HepG2 (cell line): ENCODE measurements around the gene NUDT3. TPM values are rescaled to one million over a fixed set of nuclear protein-coding genes. Genes with fewer than 3 reads are reported as not detected.

Source experiments
- ATAC-seq: fragments of 200-7000 bp; cut with Tn5 transposase; 3 replicates; pipeline ENCODE4 v1.9.1; 2020; ENCODE audit warnings: mild to moderate bottlenecking, moderate library complexity
- BruUV-seq: library from RNA; stranded (reverse); fragments of 400-500 nt; replicated peaks from 2 replicates; lab custom pipeline; 2021; lab: Mats Ljungman, UMichigan
- CTCF ChIA-PET: fragments of 300-600 bp; formaldehyde crosslinking; extraction: SDS; loops from one replicate; lab custom pipeline; 2021; ENCODE audit warnings: low total read pairs, inconsistent platforms, low intra/inter-chr PET ratio; lab: Yijun Ruan, JAX
- POLR2A ChIA-PET: fragments of 350-600 bp; sonication (Branson Sonifier 250); formaldehyde crosslinking; loops from one replicate; lab custom pipeline; 2020; ENCODE audit warnings: antibody characterized with exemption, inconsistent platforms; lab: Yijun Ruan, JAX
- DNase-seq: peaks from one replicate; pipeline ENCODE4 v3.0.0-alpha.2; 2015; ENCODE audit warnings: low spot score
- FAIRE-seq: peaks from 3 replicates; lab custom pipeline; 2011; peaks lifted over from hg19 to GRCh38; lab: Jason Lieb, UNC
- H2AFZ ChIP-seq: one replicate; pipeline ENCODE4 v1.6.1; 2011; ENCODE audit warnings: low read length, inconsistent platforms
- H3K27ac ChIP-seq: fragments of 300-600 bp; 3 replicates; pipeline ENCODE4 v1.8.0; 2011; ENCODE audit warnings: mixed run types, mild to moderate bottlenecking, mixed read lengths, low read length, inconsistent platforms; ENCODE audit not compliant: insufficient read depth; ENCODE audit errors: extremely low read length
- H3K27me3 ChIP-seq, 2 experiments: fragments of 200-600 bp in 1 of 2; 2 replicates in 1 of 2; 3 replicates in 1 of 2; pipeline versions ENCODE4 v1.6.0 to v1.8.0; 2011; ENCODE audit warnings: low read length in 2 of 2, mild to moderate bottlenecking in 2 of 2, moderate library complexity in 2 of 2, inconsistent platforms in 1 of 2; ENCODE audit not compliant: insufficient read depth in 2 of 2, control insufficient read depth in 1 of 2
- H3K36me3 ChIP-seq, 2 experiments: fragments of 200-600 bp in 1 of 2; replicated peaks in 1 of 2; 2 replicates in 1 of 2; 3 replicates in 1 of 2; pipeline versions ENCODE4 v1.5.1 to v1.8.0; 2011; ENCODE audit warnings: low read length in 2 of 2, inconsistent platforms in 1 of 2; ENCODE audit not compliant: insufficient read depth in 2 of 2, control insufficient read depth in 1 of 2
- H3K4me1 ChIP-seq: 2 replicates; pipeline ENCODE4 v1.5.1; 2012; ENCODE audit warnings: low read length, inconsistent platforms; ENCODE audit not compliant: insufficient read depth
- H3K4me2 ChIP-seq: 2 replicates; pipeline ENCODE4 v1.6.0; 2011; ENCODE audit warnings: low read depth, low read length, inconsistent platforms
- H3K4me3 ChIP-seq, 3 experiments: fragments of 200-600 bp in 1 of 3; sonication (generic), shearing (Covaris generic) in 1 of 3; replicated peaks in 1 of 3; 2 replicates each; pipeline ENCODE4 v1.5.1; 2011 to 2016; ENCODE audit warnings: low read length in 3 of 3, inconsistent platforms in 2 of 3, low read depth in 2 of 3, mild to moderate bottlenecking in 2 of 3, control low read depth in 1 of 3, mixed read lengths in 1 of 3; ENCODE audit not compliant: insufficient read depth in 1 of 3
- H3K79me2 ChIP-seq: one replicate; pipeline ENCODE4 v1.6.1; 2011; ENCODE audit warnings: low read length, inconsistent platforms; ENCODE audit not compliant: insufficient read depth
- H3K9ac ChIP-seq: 2 replicates; pipeline ENCODE4 v1.6.0; 2011; ENCODE audit warnings: mild to moderate bottlenecking, low read depth, low read length, inconsistent platforms; ENCODE audit not compliant: insufficient read depth
- H3K9me3 ChIP-seq: 2 replicates; pipeline ENCODE4 v1.5.1; 2012; ENCODE audit warnings: mild to moderate bottlenecking, low read length
- H4K20me1 ChIP-seq: 2 replicates; pipeline ENCODE4 v1.6.0; 2011; ENCODE audit warnings: inconsistent platforms, mild to moderate bottlenecking, low read length, moderate library complexity; ENCODE audit not compliant: insufficient read depth
- NFATC3 ChIP-seq: sonication (generic); formaldehyde crosslinking; IDR thresholded peaks from 2 replicates; pipeline ENCODE4 v1.5.1; 2020; ENCODE audit warnings: mild to moderate bottlenecking, missing genetic modification reagents
- USF2 ChIP-seq, 2 experiments: sonication (generic) in 1 of 2; formaldehyde crosslinking in 1 of 2; IDR thresholded peaks; 2 replicates each; pipeline versions ENCODE4 v1.5.1 to v1.6.1; 2011 to 2020; ENCODE audit warnings: borderline replicate concordance in 1 of 2, low read depth in 1 of 2, low read length in 1 of 2, mild to moderate bottlenecking in 1 of 2, missing genetic modification reagents in 1 of 2, moderate library complexity in 1 of 2
- ZNF224 ChIP-seq: sonication (generic); formaldehyde crosslinking; IDR thresholded peaks from 2 replicates; pipeline ENCODE4 v1.5.0; 2020; ENCODE audit warnings: mild to moderate bottlenecking, missing genetic modification reagents
- ZNF550 ChIP-seq: sonication (generic); formaldehyde crosslinking; IDR thresholded peaks from 2 replicates; pipeline ENCODE4 v1.4.0; 2020; ENCODE audit warnings: mild to moderate bottlenecking, missing genetic modification reagents, borderline replicate concordance
- WGBS: methylation state at CpG from one replicate; pipeline ENCODE4 v1.1.6; 2017; ENCODE audit warnings: low lambda C conversion rate; 5-methylcytosine and 5-hydroxymethylcytosine counted together
- in situ Hi-C: cut with HindIII; loops from 2 replicates; pipeline ENCODE4 v1.10.0; 2017; ENCODE audit warnings: low pct_unique_long_range_greater_than_20kb; ENCODE audit not compliant: extremely low pct_ligation_motif_present
- intact Hi-C: fragments of 100-400 bp; cut with micrococcal nuclease; formaldehyde crosslinking; loops from one replicate; pipeline ENCODE4 v1.10.0; 2022; ENCODE audit not compliant: unreplicated experiment
- polyA plus RNA-seq, 8 experiments: library from polyadenylated mRNA; depleted of rRNA in 3 of 8; stranded (reverse) in 7 of 8; unstranded in 1 of 8; fragments of >200 nt; fragmentation: Illumina TruSeq in 4 of 8; extraction: Trizol in 4 of 8; gene quantifications; 2 replicates each; pipeline versions ENCODE4 v1.2.1 to v1.2.3, GENCODE V29; 2011 to 2016; ENCODE audit warnings: low read depth in 4 of 8, missing spikeins in 1 of 8, mixed read lengths in 1 of 8; ENCODE audit not compliant: insufficient read depth in 1 of 8
- total RNA-seq, 5 experiments: library from RNA; depleted of rRNA; stranded (reverse); fragments of >200 nt; fragmentation: Illumina TruSeq; extraction: Trizol; gene quantifications; 2 replicates each; pipeline ENCODE4 v1.2.3, GENCODE V29; 2016; ENCODE audit warnings: low read depth in 1 of 5
- TF ChIP-seq, protein P1 (sequence below): sonication (generic); formaldehyde crosslinking; IDR thresholded peaks from 2 replicates; pipeline ENCODE4 v1.4.0; 2020; ENCODE audit warnings: missing genetic modification reagents
- TF ChIP-seq, protein P2 (sequence below), 2 experiments: sonication (generic) in 1 of 2; formaldehyde crosslinking in 1 of 2; IDR thresholded peaks; 2 replicates each; pipeline versions ENCODE4 v1.6.1 to v1.9.0; 2014 to 2022; ENCODE audit warnings: antibody characterized with exemption in 1 of 2, borderline replicate concordance in 1 of 2, inconsistent platforms in 1 of 2, low read depth in 1 of 2, missing genetic modification reagents in 1 of 2

The NUDT3 gene
- total and polyA plus RNA-seq, 2 of the 13 experiments (the other 11 are each of a cell fraction or from before 2014, with no cell fraction given) = 20.2 to 20.6 TPM

DNA sequence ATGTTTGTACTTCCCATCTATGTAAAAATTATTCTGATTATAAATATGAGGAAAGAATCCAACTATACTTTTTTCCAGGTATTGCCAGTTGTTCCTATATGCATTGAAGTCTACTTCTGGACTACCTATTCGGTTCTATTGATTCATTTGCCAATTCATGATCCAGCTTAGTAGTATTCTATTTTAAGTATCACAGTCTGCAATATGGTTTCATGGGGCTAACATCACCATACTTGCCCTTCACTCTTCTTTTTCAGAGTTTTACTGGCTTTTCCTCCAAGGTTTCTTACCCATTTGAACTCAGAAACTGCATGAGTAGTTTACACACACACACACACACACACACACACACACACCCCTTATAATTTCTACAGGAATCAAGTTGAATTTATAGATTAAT lies 34.5 kb downstream of the NUDT3 start:
- no peak for ATAC-seq
- WGBS = 95% methylated on average over 1 of the region's 1 CpG
- in situ Hi-C loops = no loop called here

More for the DNA sequence above, 34.5 kb downstream of the NUDT3 start:
- Histone ChIP-seq H3K4me2 (no peak overlapping the region), H3K36me3 (0 out of 5 replicates have a peak, but pooled peaks cover 0 to 3% of the 10 kb centered on the region in 2 experiments), H3K9ac (no peak overlapping the region), H3K27ac (no peak overlapping the region), H3K4me3 (no peak overlapping the region), H2AFZ (no peak overlapping the region), H3K9me3 (no peaks in the 10 kb centered on the region), H4K20me1 (0 out of 2 replicates have a peak, but pooled peaks cover 2% of the 10 kb centered on the region), H3K4me1 (peaks cover 19% of the 10 kb centered on the region), H3K27me3 (no peaks in the 10 kb centered on the region), H3K79me2 (peaks cover 77% of the 10 kb centered on the region)
- intact Hi-C loops = no loop called here
- DNase-seq (no peak), FAIRE-seq (no peak)
- TF ChIP-seq, protein P1, sequence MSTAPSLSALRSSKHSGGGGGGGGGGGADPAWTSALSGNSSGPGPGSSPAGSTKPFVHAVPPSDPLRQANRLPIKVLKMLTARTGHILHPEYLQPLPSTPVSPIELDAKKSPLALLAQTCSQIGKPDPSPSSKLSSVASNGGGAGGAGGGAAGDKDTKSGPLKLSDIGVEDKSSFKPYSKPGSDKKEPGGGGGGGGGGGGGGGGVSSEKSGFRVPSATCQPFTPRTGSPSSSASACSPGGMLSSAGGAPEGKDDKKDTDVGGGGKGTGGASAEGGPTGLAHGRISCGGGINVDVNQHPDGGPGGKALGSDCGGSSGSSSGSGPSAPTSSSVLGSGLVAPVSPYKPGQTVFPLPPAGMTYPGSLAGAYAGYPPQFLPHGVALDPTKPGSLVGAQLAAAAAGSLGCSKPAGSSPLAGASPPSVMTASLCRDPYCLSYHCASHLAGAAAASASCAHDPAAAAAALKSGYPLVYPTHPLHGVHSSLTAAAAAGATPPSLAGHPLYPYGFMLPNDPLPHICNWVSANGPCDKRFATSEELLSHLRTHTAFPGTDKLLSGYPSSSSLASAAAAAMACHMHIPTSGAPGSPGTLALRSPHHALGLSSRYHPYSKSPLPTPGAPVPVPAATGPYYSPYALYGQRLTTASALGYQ (CRISPR knock-in tag) = no peak
- TF ChIP-seq, protein P2, sequence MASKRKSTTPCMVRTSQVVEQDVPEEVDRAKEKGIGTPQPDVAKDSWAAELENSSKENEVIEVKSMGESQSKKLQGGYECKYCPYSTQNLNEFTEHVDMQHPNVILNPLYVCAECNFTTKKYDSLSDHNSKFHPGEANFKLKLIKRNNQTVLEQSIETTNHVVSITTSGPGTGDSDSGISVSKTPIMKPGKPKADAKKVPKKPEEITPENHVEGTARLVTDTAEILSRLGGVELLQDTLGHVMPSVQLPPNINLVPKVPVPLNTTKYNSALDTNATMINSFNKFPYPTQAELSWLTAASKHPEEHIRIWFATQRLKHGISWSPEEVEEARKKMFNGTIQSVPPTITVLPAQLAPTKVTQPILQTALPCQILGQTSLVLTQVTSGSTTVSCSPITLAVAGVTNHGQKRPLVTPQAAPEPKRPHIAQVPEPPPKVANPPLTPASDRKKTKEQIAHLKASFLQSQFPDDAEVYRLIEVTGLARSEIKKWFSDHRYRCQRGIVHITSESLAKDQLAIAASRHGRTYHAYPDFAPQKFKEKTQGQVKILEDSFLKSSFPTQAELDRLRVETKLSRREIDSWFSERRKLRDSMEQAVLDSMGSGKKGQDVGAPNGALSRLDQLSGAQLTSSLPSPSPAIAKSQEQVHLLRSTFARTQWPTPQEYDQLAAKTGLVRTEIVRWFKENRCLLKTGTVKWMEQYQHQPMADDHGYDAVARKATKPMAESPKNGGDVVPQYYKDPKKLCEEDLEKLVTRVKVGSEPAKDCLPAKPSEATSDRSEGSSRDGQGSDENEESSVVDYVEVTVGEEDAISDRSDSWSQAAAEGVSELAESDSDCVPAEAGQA (IDR thresholded peaks at IDR 0.05; ENCODE audit: low read depth) = no peak
- TF ChIP-seq, protein P2 (CRISPR knock-in tag; IDR thresholded peaks at IDR 0.05; ENCODE audit: borderline replicate concordance) = no peak
- no peak for TF ChIP-seq ZNF550 (CRISPR knock-in tag)
- no peak for TF ChIP-seq ZNF224
- TF ChIP-seq NFATC3 (CRISPR knock-in tag) = no peak
- no peak for TF ChIP-seq USF2 (IDR thresholded peaks at IDR 0.05; ENCODE audit: low read depth, low read length)
- no peak for TF ChIP-seq USF2 (CRISPR knock-in tag; IDR thresholded peaks at IDR 0.05; ENCODE audit: borderline replicate concordance)
- ChIA-PET CTCF (no interaction called here), POLR2A (no interaction called here)
- no TSS peak for BruUV-seq
